Activated CD4-positive, alpha-beta memory T cell treated with anti-CD3 and anti-CD28 coated beads, Interleukin-2, amount 10 ng/mL, durations not matched to agents 7 days and 5 days (primary cell): ENCODE measurements around the gene XKR8. TPM values are rescaled to one million over a fixed set of nuclear protein-coding genes. Genes with fewer than 3 reads are reported as not detected.

ENCODE experiments used
- CTCF ChIA-PET: fragments of 350-600 bp; sonication (Branson Sonifier 250); formaldehyde crosslinking; loops from one replicate; lab custom pipeline; 2021; ENCODE audit warnings: antibody characterized with exemption, inconsistent platforms; lab: Charles Lee
- POLR2A ChIA-PET: fragments of 350-600 bp; sonication (Branson Sonifier 250); formaldehyde crosslinking; loops from one replicate; lab custom pipeline; 2021; ENCODE audit warnings: antibody characterized with exemption; lab: Charles Lee
- DNase-seq: peaks from one replicate; pipeline ENCODE4 v3.0.0-alpha.2; 2020
- H3K27ac Mint-ChIP-seq: one replicate; pipeline ENCODE4 v1.8.0; 2021; ENCODE audit warnings: mild to moderate bottlenecking, mixed read lengths
- H3K27me3 Mint-ChIP-seq: one replicate; pipeline ENCODE4 v1.8.0; 2021; ENCODE audit warnings: mixed read lengths
- H3K36me3 Mint-ChIP-seq: one replicate; pipeline ENCODE4 v1.8.0; 2021; ENCODE audit warnings: low read depth, mixed read lengths
- H3K4me1 Mint-ChIP-seq: one replicate; pipeline ENCODE4 v1.8.0; 2021; ENCODE audit warnings: mixed read lengths
- H3K4me3 Mint-ChIP-seq: one replicate; pipeline ENCODE4 v1.8.0; 2021; ENCODE audit warnings: mild to moderate bottlenecking, mixed read lengths
- H3K9me3 Mint-ChIP-seq: one replicate; pipeline ENCODE4 v1.8.0; 2021; ENCODE audit warnings: mixed read lengths
- total RNA-seq, 2 experiments: library from RNA; stranded (reverse); gene quantifications; one replicate each; pipeline ENCODE4 v1.2.3, GENCODE V29; 2021

Gene XKR8
- total RNA-seq, 2 experiments from 2014 or later, result 7.9 to 10.0 TPM

DNA sequence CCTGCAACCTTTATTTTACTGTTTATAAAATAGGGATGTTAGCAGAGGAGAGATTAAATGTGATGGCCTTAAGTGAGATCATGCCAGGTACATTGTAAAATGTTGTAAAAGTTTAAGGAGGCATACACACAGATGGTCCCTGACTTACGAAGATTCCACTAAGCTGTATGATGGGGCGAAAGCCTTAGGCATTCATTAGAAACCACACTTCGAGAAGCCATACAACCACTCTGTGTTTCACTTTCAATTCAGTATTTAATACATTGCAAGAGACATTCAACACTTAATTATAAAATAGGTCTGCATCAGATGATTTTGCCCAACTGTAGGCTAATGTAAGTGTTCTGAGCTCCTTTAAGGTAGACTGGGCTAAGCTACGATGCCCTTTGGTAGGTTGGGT is 21.3 kb upstream of the XKR8 start:
- H3K36me3 Mint-ChIP-seq, result no peaks in the 10 kb centered on the region
- peaks cover 14% of the 10 kb centered on the region for H3K27me3 Mint-ChIP-seq
- no peak overlapping the region for H3K27ac Mint-ChIP-seq
- H3K4me3 Mint-ChIP-seq, result no peak overlapping the region
- no peak for DNase-seq
- ChIA-PET CTCF (interaction anchor here (1.0 to 3.9 kb wide), 4 partner anchors 9 to 43 kb away, joined by 3 to 22 read pairs (median 4); no protein-coding TSS in a partner anchor), POLR2A (interaction anchor here (0.6 to 1.2 kb wide), 2 partner anchors 21 to 91 kb away, joined by 3 to 5 read pairs; partner anchors contain the start of gene XKR8)
- H3K4me1 Mint-ChIP-seq, result peaks cover 52% of the 10 kb centered on the region
- H3K9me3 Mint-ChIP-seq, result no peaks in the 10 kb centered on the region

DNA sequence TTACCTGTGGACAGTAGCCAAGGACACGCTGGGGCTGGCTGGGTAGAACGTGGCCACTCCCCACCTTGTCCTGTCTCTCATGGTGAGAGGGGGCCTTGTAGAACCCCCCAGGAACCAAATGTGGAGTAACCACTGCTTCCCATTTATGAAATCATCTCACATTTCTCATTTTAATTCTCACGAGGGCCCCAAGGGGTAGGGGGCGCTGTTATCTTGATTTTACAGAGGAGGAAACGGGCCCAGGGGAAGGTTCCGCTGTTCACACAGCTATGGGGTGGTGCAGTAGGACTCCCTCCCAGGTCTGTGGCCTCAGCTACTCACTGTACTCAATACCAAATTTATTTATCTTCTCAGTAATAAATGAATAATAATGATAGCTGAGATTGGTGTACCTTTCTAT is 19.5 kb upstream of the XKR8 start:
- CTCF ChIA-PET, result interaction anchor here (0.5 to 3.9 kb wide), 21 partner anchors 10 to 269 kb away, joined by 3 to 22 read pairs (median 4); partner anchors contain the start of genes EYA3, STX12 and XKR8
- peak; percentile 79 for DNase-seq
- Mint-ChIP-seq H3K36me3 (no peaks in the 10 kb centered on the region), H3K4me3 (no peak overlapping the region), H3K4me1 (peaks cover 56% of the 10 kb centered on the region), H3K27ac (peak overlapping the region; percentile 28), H3K27me3 (peaks cover 7% of the 10 kb centered on the region), H3K9me3 (no peaks in the 10 kb centered on the region)
- POLR2A ChIA-PET, result interaction anchor here (0.7 to 7.5 kb wide), 3 partner anchors 12 to 268 kb away, joined by 3 to 50 read pairs (median 4); partner anchors contain the start of gene XKR8

DNA sequence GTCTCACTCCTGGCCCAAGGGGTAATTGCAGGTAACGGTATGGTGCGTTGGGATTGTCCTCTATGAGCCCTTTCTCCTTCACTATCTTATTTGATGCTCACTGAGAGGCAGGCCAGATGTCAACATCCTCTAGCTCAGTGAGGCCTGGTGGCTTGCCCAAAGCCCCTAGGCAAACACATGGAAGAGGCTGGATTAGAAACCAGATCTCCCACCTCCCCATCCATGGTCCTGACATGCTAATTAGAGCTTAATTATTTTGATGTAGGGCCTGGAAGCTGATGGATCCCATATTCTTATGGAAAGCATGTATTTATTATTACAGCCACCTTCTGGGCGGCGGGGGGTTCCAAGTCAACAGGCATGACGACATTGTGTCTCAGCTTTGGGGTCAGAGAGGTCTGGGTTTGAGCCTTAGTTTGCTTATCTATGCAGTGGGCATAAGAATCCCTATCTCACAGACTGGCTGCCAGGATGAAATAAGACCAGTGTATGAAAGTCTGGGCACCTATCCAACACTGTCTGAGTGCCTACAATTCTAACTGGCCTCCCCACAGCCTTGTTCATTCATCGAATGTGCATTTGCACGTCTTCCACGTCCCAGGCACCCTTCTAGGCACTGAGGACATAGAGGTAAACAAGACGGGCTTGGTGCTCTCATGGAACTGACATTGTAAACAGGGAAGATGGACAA is 18.8 kb upstream of the XKR8 start:
- ChIA-PET CTCF (interaction anchor here (0.6 to 3.9 kb wide), 20 partner anchors 11 to 268 kb away, joined by 3 to 22 read pairs (median 4); partner anchors contain the start of genes EYA3, STX12 and XKR8), POLR2A (interaction anchor here (0.7 to 7.5 kb wide), 3 partner anchors 11 to 267 kb away, joined by 3 to 50 read pairs (median 4); partner anchors contain the start of gene XKR8)
- H3K27ac Mint-ChIP-seq, result peak overlapping the region; percentile 33
- no peak overlapping the region for H3K4me3 Mint-ChIP-seq
- H3K9me3 Mint-ChIP-seq, result no peaks in the 10 kb centered on the region
- no peaks in the 10 kb centered on the region for H3K27me3 Mint-ChIP-seq
- peaks cover 51% of the 10 kb centered on the region for H3K4me1 Mint-ChIP-seq
- DNase-seq, result no peak
- H3K36me3 Mint-ChIP-seq, result no peaks in the 10 kb centered on the region

DNA sequence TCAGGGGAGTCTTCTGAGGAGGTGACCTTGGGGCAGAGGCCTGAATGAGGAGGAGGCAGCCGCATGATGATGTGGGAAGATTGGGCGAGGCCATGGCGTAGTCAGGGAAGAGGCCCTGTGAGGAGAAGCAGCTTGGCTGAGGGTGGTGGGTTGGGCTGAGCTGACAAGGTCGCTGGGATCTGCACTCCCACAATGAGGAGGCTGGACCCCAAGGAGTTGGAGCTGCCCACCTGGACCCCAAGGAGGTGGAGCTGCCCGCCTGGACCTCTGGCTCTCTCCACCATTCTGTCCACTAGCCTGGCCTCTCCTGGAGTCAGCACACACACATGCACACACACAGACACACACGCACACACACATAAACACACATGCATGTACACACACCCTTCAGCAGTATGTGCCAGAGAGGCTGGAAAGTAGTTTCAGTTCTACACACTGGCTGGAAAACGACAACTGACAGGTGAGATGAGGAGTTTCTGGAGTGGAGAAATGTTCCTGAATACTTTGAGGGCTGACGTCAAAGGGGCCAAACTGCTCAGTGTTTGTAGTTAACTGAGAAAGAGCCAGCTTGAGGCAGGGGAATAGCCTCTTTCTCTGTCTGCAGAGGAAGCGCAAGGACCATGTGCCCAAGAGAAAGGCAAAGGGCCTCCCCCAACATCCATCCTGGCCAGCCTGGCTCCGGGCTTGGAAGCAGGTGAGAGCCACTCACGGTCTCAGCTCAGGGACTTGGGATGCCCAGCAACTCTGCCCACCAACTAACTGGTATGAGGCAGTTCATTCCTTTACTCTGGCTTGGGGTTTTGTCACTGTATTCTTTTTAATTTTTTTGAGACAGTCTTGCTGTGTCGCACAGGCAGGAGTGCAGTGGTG is 17.9 kb upstream of the XKR8 start:
- no peaks in the 10 kb centered on the region for H3K27me3 Mint-ChIP-seq
- H3K4me3 Mint-ChIP-seq, result no peak overlapping the region
- peaks cover 51% of the 10 kb centered on the region for H3K4me1 Mint-ChIP-seq
- ChIA-PET CTCF (interaction anchor here (1.2 to 3.9 kb wide), 4 partner anchors 12 to 38 kb away, joined by 3 to 22 read pairs (median 8); partner anchors contain the start of gene XKR8), POLR2A (interaction anchor here (1.6 to 7.5 kb wide), 2 partner anchors 10 to 18 kb away, joined by 4 to 50 read pairs; partner anchors contain the start of gene XKR8)
- no peak overlapping the region for H3K27ac Mint-ChIP-seq
- no peak for DNase-seq
- H3K36me3 Mint-ChIP-seq, result no peaks in the 10 kb centered on the region
- no peaks in the 10 kb centered on the region for H3K9me3 Mint-ChIP-seq

DNA sequence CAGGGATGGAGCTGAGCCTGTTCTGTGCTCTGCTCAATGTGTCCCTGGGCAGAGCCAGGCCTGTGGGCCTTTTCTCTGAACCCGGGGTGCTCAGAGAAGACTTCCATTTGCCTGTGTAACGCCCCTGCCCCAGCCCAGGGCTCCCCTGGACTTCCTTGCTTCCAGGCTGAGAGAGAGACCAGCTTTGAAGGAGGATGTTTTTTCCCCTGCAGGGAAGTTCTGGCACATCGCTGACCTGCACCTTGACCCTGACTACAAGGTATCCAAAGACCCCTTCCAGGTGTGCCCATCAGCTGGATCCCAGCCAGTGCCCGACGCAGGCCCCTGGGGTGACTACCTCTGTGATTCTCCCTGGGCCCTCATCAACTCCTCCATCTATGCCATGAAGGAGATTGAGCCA is 14.8 kb upstream of the XKR8 start:
- Mint-ChIP-seq H3K27me3 (no peaks in the 10 kb centered on the region), H3K27ac (no peak overlapping the region), H3K4me3 (no peak overlapping the region), H3K4me1 (peaks cover 37% of the 10 kb centered on the region), H3K9me3 (no peaks in the 10 kb centered on the region), H3K36me3 (no peaks in the 10 kb centered on the region)
- ChIA-PET POLR2A (interaction anchor here (1.3 to 7.5 kb wide), 2 partner anchors 14 to 15 kb away, joined by 3 to 50 read pairs; partner anchors contain the start of gene XKR8), CTCF (interaction anchor here (1.4 to 1.5 kb wide), 2 partner anchors 14 to 47 kb away, joined by 3 read pairs; no protein-coding TSS in a partner anchor)
- no peak for DNase-seq

DNA sequence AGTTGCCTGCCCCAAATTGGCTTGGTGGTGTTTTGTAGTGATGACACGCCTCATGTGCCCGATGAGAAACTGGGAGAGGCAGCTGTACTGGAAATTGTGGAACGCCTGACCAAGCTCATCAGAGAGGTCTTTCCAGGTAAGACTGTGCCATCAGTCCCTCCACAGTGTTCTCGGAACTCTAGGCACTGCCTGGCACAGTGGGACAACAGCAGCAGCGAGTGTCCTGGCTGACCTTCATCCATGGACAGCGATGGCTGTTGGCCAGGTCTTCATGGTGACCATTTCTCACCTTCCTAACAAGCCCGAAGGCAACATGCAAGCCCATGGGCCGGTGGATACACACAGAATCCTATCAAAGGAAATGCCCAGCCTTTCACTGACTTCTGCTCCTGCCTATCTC is 10.7 kb upstream of the XKR8 start:
- DNase-seq, result no peak
- Mint-ChIP-seq H3K36me3 (no peaks in the 10 kb centered on the region), H3K4me1 (peaks cover 8% of the 10 kb centered on the region), H3K27me3 (peaks cover 6% of the 10 kb centered on the region), H3K27ac (no peak overlapping the region), H3K9me3 (no peaks in the 10 kb centered on the region), H3K4me3 (no peak overlapping the region)
- POLR2A ChIA-PET, result interaction anchor here (1.2 kb wide), 1 partner anchor 11 kb away, joined by 3 read pairs; the partner anchor contains the start of gene XKR8
- CTCF ChIA-PET, result interaction anchor here (1.3 to 1.9 kb wide), 2 partner anchors 10 to 31 kb away, joined by 3 to 4 read pairs; no protein-coding TSS in a partner anchor

DNA sequence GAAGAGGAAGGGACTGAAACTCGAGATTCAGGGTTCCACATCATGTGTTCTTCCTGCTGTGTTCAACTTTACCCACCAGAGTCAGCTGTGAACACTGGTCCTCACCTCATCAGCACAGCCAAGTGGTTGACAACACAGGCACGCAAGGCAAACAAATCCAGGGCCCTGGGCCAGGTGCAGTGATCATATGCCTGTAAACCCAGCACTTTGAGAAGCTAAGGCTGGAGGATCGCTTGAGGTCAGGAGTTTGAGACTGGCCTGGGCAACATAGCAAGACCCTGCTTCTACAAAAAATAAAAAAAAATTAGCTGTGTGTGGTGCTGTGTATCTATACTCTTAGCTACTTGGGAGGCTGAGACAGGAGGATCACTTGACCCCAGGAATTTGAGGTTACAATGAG is 8.4 kb upstream of the XKR8 start:
- Mint-ChIP-seq H3K27me3 (peaks cover 6% of the 10 kb centered on the region), H3K4me1 (no peaks in the 10 kb centered on the region), H3K36me3 (no peaks in the 10 kb centered on the region), H3K9me3 (no peaks in the 10 kb centered on the region), H3K4me3 (no peak overlapping the region), H3K27ac (no peak overlapping the region)
- ChIA-PET POLR2A (interaction anchor here (0.9 to 1.5 kb wide), 5 partner anchors 8 to 16 kb away, joined by 3 to 6 read pairs (median 3); partner anchors contain the start of gene XKR8), CTCF (interaction anchor here (1.2 to 1.6 kb wide), 5 partner anchors 8 to 94 kb away, joined by 3 to 8 read pairs (median 5); partner anchors contain the start of gene XKR8)
- DNase-seq, result no peak

DNA sequence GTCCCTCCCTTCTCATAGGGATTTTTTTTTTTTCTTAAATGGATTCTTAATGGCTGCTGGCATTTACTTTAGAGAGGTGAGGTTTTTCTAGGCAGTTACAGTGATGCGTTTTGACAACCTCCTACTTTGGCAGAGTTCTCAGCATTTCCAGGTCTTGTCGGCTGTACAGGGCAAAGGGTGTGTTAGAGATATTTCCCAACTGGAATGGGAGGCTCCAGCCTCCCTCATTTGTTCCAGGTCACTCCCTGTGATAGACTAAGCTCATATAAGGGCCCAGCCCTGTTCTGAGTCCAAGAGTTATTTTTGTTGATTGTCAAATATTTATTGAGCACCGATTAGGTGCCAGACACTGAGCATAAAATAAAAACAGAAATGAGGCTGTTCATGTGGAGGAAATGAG is 7.6 kb upstream of the XKR8 start:
- H3K9me3 Mint-ChIP-seq, result no peaks in the 10 kb centered on the region
- no peak for DNase-seq
- H3K4me3 Mint-ChIP-seq, result no peak overlapping the region
- no peaks in the 10 kb centered on the region for H3K4me1 Mint-ChIP-seq
- H3K36me3 Mint-ChIP-seq, result no peaks in the 10 kb centered on the region
- peaks cover 6% of the 10 kb centered on the region for H3K27me3 Mint-ChIP-seq
- ChIA-PET CTCF (interaction anchor here (1.2 to 1.6 kb wide), 5 partner anchors 8 to 95 kb away, joined by 3 to 8 read pairs (median 5); partner anchors contain the start of gene XKR8), POLR2A (interaction anchor here (1.0 to 1.5 kb wide), 3 partner anchors 9 to 11 kb away, joined by 3 to 4 read pairs (median 3); no protein-coding TSS in a partner anchor)
- no peak overlapping the region for H3K27ac Mint-ChIP-seq

DNA sequence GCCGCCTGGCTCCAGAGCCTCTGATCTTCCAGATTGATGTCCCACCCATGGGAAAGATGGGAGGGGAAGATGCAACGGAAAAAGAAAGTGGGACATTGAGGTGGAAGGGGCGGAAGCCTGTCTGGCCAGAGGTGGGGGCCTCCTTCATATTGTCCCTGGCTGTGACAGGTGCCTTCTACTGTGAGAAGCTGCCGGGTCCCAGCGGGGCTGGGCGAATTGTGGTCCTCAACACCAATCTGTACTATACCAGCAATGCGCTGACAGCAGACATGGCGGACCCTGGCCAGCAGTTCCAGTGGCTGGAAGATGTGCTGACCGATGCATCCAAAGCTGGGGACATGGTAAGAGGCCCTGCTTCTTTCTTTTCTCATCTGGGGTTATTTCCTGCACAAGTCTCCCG is 5.6 kb upstream of the XKR8 start:
- Mint-ChIP-seq H3K27me3 (peaks cover 6% of the 10 kb centered on the region), H3K27ac (no peak overlapping the region), H3K9me3 (no peaks in the 10 kb centered on the region), H3K36me3 (no peaks in the 10 kb centered on the region), H3K4me3 (no peak overlapping the region), H3K4me1 (peaks cover 5% of the 10 kb centered on the region)
- ChIA-PET CTCF (no interaction called here), POLR2A (no interaction called here)
- no peak for DNase-seq

DNA sequence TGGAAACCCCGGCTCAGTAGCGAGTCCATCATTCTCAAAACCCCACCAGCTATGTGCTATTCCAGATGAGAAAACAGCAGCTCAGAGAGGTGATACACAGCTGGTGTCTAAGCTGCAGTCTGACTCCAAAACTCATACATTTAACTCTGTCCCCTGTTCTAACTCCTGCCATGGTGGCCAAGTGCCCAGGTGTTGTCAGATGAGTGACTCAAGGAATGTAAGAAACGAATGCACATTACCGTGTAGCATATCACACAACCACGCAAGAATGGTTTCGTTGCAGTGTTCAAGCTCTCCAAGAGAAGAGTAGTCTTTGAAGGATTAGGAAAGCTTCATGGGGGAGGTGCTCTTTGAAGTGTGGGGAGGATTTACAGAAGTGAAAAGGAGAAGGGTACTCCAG is 4.7 kb upstream of the XKR8 start:
- no peak for DNase-seq
- ChIA-PET CTCF (interaction anchor here (0.6 kb wide), 1 partner anchor 393 kb away, joined by 4 read pairs; no protein-coding TSS in a partner anchor), POLR2A (interaction anchor here (0.9 kb wide), 1 partner anchor 12 kb away, joined by 4 read pairs; no protein-coding TSS in a partner anchor)
- H3K27me3 Mint-ChIP-seq, result peaks cover 6% of the 10 kb centered on the region
- H3K4me3 Mint-ChIP-seq, result no peak overlapping the region
- no peaks in the 10 kb centered on the region for H3K36me3 Mint-ChIP-seq
- H3K4me1 Mint-ChIP-seq, result peaks cover 9% of the 10 kb centered on the region
- no peak overlapping the region for H3K27ac Mint-ChIP-seq
- no peaks in the 10 kb centered on the region for H3K9me3 Mint-ChIP-seq

DNA sequence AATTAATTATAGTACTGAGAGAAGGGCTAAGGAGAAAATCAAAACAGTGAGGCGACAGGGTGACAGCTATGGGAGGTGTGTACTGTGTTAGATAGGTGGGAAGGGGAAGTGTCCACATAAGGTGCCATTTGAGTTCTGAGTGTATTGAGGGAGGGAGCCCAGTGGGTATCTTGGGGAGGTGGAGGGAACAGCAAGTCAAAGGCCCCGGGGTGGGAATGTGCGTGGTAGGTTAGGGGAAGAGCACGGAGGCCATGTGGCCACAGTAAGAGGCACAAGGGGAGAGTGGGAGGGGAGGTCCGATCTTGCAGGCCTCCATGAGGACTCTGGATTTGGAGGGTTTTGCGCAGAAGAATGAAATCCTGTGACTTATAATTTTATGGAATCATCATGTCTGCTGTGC is 3.0 kb upstream of the XKR8 start:
- CTCF ChIA-PET, result interaction anchor here (1.1 kb wide), 1 partner anchor 17 kb away, joined by 4 read pairs; no protein-coding TSS in a partner anchor
- H3K4me1 Mint-ChIP-seq, result peaks cover 22% of the 10 kb centered on the region
- no peak overlapping the region for H3K27ac Mint-ChIP-seq
- H3K27me3 Mint-ChIP-seq, result peaks cover 6% of the 10 kb centered on the region
- H3K4me3 Mint-ChIP-seq, result no peak overlapping the region
- no peaks in the 10 kb centered on the region for H3K9me3 Mint-ChIP-seq
- POLR2A ChIA-PET, result interaction anchor here (6.9 kb wide), 1 partner anchor 13 kb away, joined by 50 read pairs; no protein-coding TSS in a partner anchor
- H3K36me3 Mint-ChIP-seq, result no peaks in the 10 kb centered on the region
- DNase-seq, result no peak

DNA sequence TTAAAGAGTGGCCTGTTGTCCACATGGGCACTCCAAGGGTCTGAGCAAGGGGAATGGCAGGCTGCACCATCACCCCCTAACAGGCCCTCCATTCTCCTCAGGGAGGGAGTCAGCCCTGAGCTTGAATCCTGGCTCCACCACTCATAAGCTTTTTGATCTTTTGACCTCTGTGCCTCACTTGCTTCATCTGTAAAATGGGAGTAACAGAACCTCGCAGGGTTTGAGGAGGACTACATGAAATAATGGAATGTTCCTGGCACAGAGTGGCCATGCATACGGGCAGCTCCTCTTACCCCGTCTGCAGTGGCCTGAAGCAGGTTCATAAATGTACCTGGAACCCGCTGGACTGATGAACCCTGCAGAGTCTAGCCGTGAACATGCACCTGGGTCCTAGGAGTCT is 2.1 kb upstream of the XKR8 start:
- Mint-ChIP-seq H3K27ac (no peak overlapping the region), H3K4me1 (peaks cover 27% of the 10 kb centered on the region), H3K4me3 (no peak overlapping the region), H3K9me3 (no peaks in the 10 kb centered on the region), H3K27me3 (peaks cover 6% of the 10 kb centered on the region), H3K36me3 (no peaks in the 10 kb centered on the region)
- POLR2A ChIA-PET, result interaction anchor here (6.9 kb wide), 1 partner anchor 14 kb away, joined by 50 read pairs; no protein-coding TSS in a partner anchor
- DNase-seq, result no peak
- CTCF ChIA-PET, result interaction anchor here (0.6 to 1.1 kb wide), 2 partner anchors 17 to 542 kb away, joined by 3 to 4 read pairs; no protein-coding TSS in a partner anchor
